Ovary (tissue), 9 donors: ENCODE measurements around the gene SLX4. TPM values are rescaled to one million over a fixed set of nuclear protein-coding genes. Genes with fewer than 3 reads are reported as not detected.

Experiments used
- DNase-seq, 5 donors: peaks; one replicate each; pipeline ENCODE4 v3.0.0-alpha.2; 2019 to 2020
- H3K27ac ChIP-seq, 2 donors: fragments of 200-600 bp; one replicate each; pipeline versions ENCODE4 v1.5.1 to v1.8.0; 2019 to 2022
- H3K27me3 ChIP-seq: fragments of 200-600 bp; one replicate; pipeline ENCODE4 v1.8.0; 2022
- H3K36me3 ChIP-seq: fragments of 200-600 bp; sonication (generic); one replicate; pipeline ENCODE4 v1.5.1; 2019
- H3K4me1 ChIP-seq: one replicate; pipeline ENCODE4 v1.8.1; 2013; ENCODE audit warnings: mild to moderate bottlenecking, moderate library complexity; ENCODE audit not compliant: insufficient read depth
- H3K4me3 ChIP-seq: fragments of 200-600 bp; sonication (generic); one replicate; pipeline ENCODE4 v1.5.1; 2017
- H3K9me3 ChIP-seq, 2 donors: fragments of 200-600 bp in 1 of 2; sonication (generic) in 1 of 2; one replicate each; pipeline versions ENCODE4 v1.5.1 to v1.8.1; 2013 to 2019; ENCODE audit warnings: mild to moderate bottlenecking in 1 of 2, moderate library complexity in 1 of 2
- EP300 ChIP-seq: sonication (generic); formaldehyde crosslinking; IDR thresholded peaks from one replicate; pipeline ENCODE4 v1.6.1; 2017; ENCODE audit warnings: antibody characterized with exemption
- POLR2A ChIP-seq: fragments of 450-650 bp; IDR thresholded peaks from one replicate; pipeline ENCODE4 v1.6.1; 2017; ENCODE audit warnings: antibody characterized with exemption, mild to moderate bottlenecking, moderate library complexity
- WGBS, 3 donors: extraction: QIAGEN DNeasy Blood & Tissue Kit in 1 of 3; methylation state at CpG; one replicate each; pipeline versions ENCODE4 v1.1.5 to v1.1.7; 2013 to 2017; 5-methylcytosine and 5-hydroxymethylcytosine counted together
- intact Hi-C, 4 donors: fragments of 100-400 bp; cut with DNase I; formaldehyde crosslinking; loops; one replicate each; pipeline versions ENCODE4 v1.11.0 to v1.15.1; 2022 to 2023
- polyA plus RNA-seq, 2 donors: library from polyadenylated mRNA; stranded (reverse); fragments of 200-250 nt in 1 of 2; fragments of 350-450 nt in 1 of 2; fragmentation: Illumina TruSeq in 1 of 2; extraction: RNeasy Lipid Tissue Mini Kit (QIAGEN cat#74804) in 1 of 2; gene quantifications; one replicate each; pipeline ENCODE4 v1.2.3, GENCODE V29; 2013 to 2014
- total RNA-seq, 7 donors: library from RNA; depleted of rRNA in 2 of 7; stranded (reverse); fragments of >200 nt in 2 of 7; fragmentation: NEBNext Ultra II Directional in 3 of 7; extraction: Animal tissue kit (Norgen Biotek cat#: 25700) in 3 of 7; gene quantifications; one replicate each; pipeline versions ENCODE4 v1.1.0 to v1.2.4, GENCODE V29; 2016 to 2023
- TF ChIP-seq, protein P1 (sequence below), 3 donors: fragments of 450-650 bp in 2 of 3; fragments of 200-600 bp in 1 of 3; IDR thresholded peaks; one replicate each; pipeline versions ENCODE4 v1.5.1 to v1.8.0; 2016 to 2022; ENCODE audit warnings: antibody characterized with exemption in 3 of 3, mild to moderate bottlenecking in 1 of 3
- donor health status: DM: no; HTN: no; CAD: no; lungs with moderate emphysema.
- donor health status: DM: no; HTN: no; CAD: no.
- donor health status: Bipolar disorder and iron deficiency.
- donor health status: DM: yes; HTN: yes; CAD: no.
- donor health status: DM: no; HTN: no; CAD: no.
- donor health status: DM: yes; HTN: yes; CAD: no.

Gene SLX4
- total and polyA plus RNA-seq, 9 donors, result 1.7 to 4.9 (median 3.2) TPM

DNA sequence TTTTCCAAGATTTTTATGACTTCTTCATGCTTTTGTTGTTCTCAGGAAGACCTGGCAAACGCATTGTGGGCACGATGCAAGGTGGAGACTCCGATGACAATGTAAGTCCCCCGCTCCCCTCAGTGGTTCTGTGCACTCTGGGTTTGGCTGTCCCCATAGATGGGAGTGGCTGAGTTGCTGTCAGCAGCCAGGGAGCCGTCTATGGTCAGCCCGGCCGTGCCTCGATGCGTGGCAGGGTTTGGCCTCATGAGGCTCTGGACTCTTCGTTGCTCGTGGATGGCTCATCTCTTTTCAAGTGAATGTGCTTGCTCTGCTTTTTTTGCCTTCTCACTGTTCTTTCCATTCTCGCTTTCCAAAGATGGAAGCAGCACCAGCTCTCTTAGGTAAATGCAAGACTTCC, 78.7 kb downstream of the SLX4 start:
- no peaks in the 10 kb centered on the region for H3K27me3 ChIP-seq
- intact Hi-C loops, result no loop called here
- no peaks in the 10 kb centered on the region for H3K4me1 ChIP-seq
- DNase-seq, result no peak
- no peak overlapping the region for H3K27ac ChIP-seq
- no peak overlapping the region for H3K4me3 ChIP-seq
- no peak for TF ChIP-seq EP300
- no peak for TF ChIP-seq POLR2A
- TF ChIP-seq, protein P1, sequence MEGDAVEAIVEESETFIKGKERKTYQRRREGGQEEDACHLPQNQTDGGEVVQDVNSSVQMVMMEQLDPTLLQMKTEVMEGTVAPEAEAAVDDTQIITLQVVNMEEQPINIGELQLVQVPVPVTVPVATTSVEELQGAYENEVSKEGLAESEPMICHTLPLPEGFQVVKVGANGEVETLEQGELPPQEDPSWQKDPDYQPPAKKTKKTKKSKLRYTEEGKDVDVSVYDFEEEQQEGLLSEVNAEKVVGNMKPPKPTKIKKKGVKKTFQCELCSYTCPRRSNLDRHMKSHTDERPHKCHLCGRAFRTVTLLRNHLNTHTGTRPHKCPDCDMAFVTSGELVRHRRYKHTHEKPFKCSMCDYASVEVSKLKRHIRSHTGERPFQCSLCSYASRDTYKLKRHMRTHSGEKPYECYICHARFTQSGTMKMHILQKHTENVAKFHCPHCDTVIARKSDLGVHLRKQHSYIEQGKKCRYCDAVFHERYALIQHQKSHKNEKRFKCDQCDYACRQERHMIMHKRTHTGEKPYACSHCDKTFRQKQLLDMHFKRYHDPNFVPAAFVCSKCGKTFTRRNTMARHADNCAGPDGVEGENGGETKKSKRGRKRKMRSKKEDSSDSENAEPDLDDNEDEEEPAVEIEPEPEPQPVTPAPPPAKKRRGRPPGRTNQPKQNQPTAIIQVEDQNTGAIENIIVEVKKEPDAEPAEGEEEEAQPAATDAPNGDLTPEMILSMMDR (IDR thresholded peaks at IDR 0.05), result no peak
- no peaks in the 10 kb centered on the region for H3K36me3 ChIP-seq
- no peaks in the 10 kb centered on the region for H3K9me3 ChIP-seq
- WGBS, 3 donors, result 92 to 95% (median 94%) methylated on average over 12 of the region's 12 CpGs

Other genes starting within 250 kb of the SLX4 start
- 10 to 100 TPM in 1 of 7 donors, 1 to 10 TPM in 6; 8.0 to 11.9 (median 8.9) TPM for gene ZSCAN32, start 210.6 kb downstream of the SLX4 start, total RNA-seq
- 10 to 100 TPM in 1 of 2 donors, 1 to 10 TPM in 1; 8.8 to 15.4 TPM for gene ZSCAN32, start 210.6 kb downstream of the SLX4 start, polyA plus RNA-seq
- gene ZNF174, start 210.4 kb downstream of the SLX4 start, total RNA-seq, result 10 to 100 TPM; 10.5 to 17.4 (median 15.1) TPM
- 10 to 100 TPM; 10.9 to 22.2 TPM for gene ZNF174, start 210.4 kb downstream of the SLX4 start, polyA plus RNA-seq
- 1 to 10 TPM; 1.8 to 3.8 (median 3.0) TPM for gene ZNF597, start 168.1 kb downstream of the SLX4 start, total RNA-seq
- gene ZNF597, start 168.1 kb downstream of the SLX4 start, polyA plus RNA-seq, result 1 to 10 TPM; 1.6 to 3.8 TPM
- gene NAA60, start 167.9 kb downstream of the SLX4 start, total RNA-seq, result 10 to 100 TPM; 16.6 to 46.4 (median 40.8) TPM
- gene NAA60, start 167.9 kb downstream of the SLX4 start, polyA plus RNA-seq, result 100 to 1,000 TPM in 1 of 2 donors, 10 to 100 TPM in 1; 33.1 to 106 TPM
- not detected for gene C16orf90, start 116.1 kb downstream of the SLX4 start, total RNA-seq
- not detected for gene C16orf90, start 116.1 kb downstream of the SLX4 start, polyA plus RNA-seq
- gene CLUAP1, start 110.6 kb downstream of the SLX4 start, total RNA-seq, result 10 to 100 TPM; 21.1 to 43.4 (median 37.5) TPM
- gene CLUAP1, start 110.6 kb downstream of the SLX4 start, polyA plus RNA-seq, result 10 to 100 TPM; 20.0 to 51.8 TPM
- gene NLRC3, start 34.2 kb downstream of the SLX4 start, total RNA-seq, result 1 to 10 TPM in 1 of 7 donors, under 1 TPM in 6; 0.10 to 1.3 (median 0.23) TPM
- gene NLRC3, start 34.2 kb downstream of the SLX4 start, polyA plus RNA-seq, result under 1 TPM; 0.17 to 0.77 TPM
- 10 to 100 TPM; 10.9 to 17.0 (median 13.4) TPM for gene DNASE1, start 43.1 kb upstream of the SLX4 start, total RNA-seq
- 1 to 10 TPM; 5.8 to 7.5 TPM for gene DNASE1, start 43.1 kb upstream of the SLX4 start, polyA plus RNA-seq
- gene TRAP1, start 105.9 kb upstream of the SLX4 start, total RNA-seq, result 100 to 1,000 TPM in 2 of 7 donors, 10 to 100 TPM in 5; 67.3 to 102 (median 87.1) TPM
- gene TRAP1, start 105.9 kb upstream of the SLX4 start, polyA plus RNA-seq, result 10 to 100 TPM; 56.3 to 61.0 TPM